GM04504 (cell line): Measurements from ENCODE around the gene MYCN.
"Not testable (repeated sequence)": the region's sequence is repeated elsewhere in the genome, so short reads cannot be mapped to it uniquely, and the experiment has no call there.

Source experiments
- DNase-seq: peaks from one replicate; pipeline ENCODE4 v3.0.0-alpha.2; 2012; ENCODE audit warnings: low read depth

MYCN gene

DNA sequence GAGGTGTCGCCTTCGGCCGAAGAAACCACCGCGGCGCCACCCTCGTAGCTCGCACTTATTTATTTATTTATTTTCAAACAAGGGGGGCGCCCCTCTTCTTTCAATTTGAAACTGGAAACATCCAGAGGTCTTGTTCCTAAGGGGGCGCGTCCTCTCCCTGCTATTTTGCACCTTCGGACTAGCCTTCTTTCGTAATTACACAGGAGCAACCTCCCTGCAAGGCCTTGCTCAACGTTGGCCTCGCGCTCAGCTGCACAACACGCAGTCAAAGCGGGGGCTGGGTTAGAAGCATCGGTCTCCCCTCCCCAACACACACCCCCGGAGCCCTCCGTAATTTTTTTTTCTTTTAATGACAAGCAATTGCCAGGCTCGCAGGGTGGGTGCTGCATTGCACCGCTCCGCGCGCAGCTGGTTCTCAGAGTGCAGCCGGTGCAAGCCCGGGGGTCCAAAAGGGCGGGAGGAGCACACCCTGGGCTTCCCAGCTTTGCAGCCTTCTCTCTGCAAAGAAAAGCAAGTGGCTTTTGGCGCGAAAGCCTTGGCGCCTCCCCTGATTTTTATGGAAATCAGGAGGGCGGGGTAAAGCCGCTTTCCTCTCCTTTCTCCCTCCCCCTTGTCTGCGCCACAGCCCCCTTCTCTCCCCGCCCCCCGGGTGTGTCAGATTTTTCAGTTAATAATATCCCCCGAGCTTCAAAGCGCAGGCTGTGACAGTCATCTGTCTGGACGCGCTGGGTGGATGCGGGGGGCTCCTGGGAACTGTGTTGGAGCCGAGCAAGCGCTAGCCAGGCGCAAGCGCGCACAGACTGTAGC is at the start of gene MYCN:
Gene MYCN, plus strand, starts transcription at position 697 of the 807 bp plus-strand sequence. CDS start 1,515 bp downstream, outside the sequence.
- DNase-seq = peak; percentile 3

DNA sequence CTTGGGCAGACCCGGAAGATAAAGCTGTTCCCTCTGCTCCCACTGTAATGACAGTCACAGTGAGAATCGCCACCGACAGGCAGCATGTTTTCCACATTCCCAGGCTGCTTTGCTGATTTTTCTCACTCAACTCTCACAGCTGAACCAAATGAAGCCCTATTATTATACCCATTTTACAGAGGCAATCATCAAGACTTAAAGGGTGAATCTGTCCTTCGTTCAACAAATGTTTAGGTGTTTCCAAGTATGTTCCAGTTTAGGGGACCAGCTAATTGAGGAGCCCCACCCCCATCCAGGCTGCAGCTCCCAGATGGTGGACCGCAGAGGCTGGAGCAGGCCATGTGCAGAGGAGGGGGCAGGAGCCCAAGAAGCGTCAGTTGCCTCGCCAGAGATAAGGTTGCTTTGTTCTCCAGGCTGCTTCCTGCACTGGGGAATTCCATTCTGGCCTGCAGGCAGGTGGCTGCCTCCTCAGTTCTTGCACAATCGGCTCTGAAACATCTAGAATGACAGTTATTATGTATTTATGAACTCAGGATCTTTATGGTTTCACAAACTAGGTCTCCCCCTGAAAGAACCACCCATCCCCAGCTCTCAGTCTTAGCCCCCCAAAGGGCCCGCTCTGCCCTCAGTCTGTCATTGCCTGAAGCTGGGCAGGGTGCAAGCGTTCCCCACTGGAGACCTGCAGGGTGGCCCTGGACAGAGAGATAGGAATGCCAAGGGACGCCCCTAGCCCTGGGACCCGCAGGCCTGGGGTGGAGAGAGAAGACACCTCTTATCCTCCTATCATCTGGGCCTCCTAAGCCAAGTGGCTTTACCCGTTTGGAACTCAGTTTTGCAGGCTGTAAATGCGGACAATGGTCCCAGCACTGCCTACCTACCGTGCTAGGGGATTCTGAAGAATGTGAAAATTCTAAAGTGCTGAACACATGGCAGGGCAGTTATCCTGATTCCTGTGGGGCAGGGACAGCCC is 49.1 kb upstream of the MYCN start:
- no peak for DNase-seq

DNA sequence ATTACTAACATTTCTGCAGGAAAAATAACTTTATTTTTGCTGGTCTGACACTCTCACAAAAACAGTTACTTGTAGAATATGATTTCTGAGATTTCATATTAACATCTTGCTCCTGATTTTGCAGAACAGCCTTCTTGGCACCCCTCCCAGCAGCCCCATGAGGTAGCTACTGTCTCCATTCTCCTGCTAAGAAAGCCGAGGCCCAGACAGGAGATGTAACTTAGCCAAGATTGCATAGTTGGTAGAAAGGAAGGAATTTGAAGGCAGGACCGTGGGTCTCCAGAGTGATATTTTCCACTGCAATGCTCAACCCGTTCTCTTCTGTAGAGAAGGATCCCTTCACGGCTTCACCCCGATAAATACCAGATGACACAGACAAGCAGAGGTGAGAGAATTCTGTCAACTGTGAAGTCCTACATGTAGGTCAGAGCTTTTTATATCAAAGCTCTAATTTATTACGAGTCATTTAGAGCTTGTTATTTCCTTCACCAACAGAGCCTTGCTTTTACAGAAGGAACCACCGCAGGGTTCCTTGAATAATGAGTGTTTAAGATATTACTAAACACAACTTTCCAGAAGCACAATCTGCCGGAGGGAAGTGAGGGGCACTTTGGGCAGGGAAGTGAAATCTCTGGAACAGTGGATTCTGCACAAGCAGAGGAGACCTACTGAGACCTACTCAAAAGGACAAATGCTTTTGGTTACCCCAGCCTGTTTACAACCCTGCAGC is 48.0 kb upstream of the MYCN start:
- no peak for DNase-seq

DNA sequence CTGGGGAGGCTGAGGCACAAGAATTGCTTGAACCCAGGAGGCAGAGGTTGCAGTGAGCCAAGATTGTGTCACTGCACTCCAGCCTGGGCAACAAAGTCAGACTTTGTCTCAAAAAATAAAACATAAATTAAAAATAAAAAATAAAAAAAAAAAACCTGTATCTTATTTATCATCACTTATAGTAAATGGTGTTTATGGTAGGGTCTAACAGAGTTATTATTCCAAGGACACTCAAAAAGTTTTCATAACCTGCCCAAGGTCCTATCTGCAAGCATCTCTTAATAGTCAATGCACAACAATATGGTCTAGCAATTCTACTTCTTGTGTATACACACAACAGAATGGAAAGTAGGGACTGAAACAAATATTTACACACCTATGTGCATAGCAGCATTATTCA is 47.3 kb upstream of the MYCN start:
- DNase-seq = no peak

DNA sequence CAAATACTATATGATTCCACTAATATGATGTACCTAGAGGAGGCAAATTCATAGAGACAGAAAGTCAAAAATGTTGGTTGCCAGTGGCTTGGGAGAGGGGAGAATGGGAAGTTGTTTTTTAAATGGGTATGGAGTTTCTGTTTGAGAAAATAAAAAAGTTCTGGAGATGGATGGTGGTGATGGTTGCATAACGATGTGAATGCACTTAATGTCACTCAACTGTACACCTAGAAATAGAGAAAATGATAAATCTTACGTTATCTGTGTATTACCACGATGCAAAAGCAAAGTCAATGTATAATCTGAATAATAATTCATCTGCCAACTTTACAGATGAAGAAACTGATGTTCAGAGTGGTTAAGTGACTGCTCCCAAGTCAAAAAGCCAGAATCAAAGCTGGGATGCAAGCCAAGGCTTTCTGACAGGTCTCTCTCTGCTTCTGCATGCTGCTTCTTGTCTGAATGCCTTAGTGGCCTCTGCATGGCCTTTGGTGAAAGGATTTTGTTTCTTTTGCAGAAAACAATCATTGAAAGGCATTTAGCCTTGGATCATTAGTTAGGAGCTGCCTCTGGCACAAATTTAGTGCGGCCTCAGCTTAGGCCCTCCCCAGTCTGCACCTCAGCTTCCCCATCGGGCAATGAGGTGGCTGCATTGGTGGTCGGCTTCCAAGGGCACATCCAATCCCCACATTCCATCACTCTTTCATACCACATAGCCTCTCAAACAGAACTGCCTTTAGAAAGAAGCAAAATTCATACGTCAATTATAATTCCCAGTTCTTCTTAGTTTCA is 46.5 kb upstream of the MYCN start:
- no peak for DNase-seq

DNA sequence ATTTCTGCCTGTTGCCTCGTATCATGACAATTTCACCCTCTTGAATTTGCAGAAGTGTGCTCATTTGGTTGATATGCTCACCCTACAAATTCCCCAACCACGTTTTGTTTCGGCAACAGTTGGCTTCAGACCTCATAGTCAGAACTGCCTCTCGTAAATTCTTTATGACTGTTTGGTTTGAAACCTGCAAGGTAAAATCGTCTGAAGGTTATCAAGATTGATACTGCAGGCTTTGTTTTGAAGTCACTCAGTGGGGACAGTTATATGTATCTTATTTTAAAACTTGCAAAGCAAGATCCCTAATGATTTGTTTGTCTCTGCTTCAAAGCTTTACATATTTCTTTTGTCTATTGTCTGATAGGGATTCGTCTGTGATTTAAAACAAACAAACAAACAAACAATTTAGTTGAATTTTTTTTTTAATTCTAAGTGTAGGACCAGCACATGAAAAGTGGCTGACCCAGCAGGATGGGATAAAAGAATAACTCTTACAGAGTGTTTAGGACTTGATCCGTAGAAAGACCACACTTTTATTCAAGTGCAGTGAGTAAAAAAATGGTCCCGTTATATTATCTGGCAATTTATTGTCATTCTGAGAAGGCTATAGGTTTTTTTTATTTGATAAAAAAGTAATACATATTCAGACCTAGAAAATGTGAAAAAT is 45.7 kb upstream of the MYCN start:
- no peak for DNase-seq

DNA sequence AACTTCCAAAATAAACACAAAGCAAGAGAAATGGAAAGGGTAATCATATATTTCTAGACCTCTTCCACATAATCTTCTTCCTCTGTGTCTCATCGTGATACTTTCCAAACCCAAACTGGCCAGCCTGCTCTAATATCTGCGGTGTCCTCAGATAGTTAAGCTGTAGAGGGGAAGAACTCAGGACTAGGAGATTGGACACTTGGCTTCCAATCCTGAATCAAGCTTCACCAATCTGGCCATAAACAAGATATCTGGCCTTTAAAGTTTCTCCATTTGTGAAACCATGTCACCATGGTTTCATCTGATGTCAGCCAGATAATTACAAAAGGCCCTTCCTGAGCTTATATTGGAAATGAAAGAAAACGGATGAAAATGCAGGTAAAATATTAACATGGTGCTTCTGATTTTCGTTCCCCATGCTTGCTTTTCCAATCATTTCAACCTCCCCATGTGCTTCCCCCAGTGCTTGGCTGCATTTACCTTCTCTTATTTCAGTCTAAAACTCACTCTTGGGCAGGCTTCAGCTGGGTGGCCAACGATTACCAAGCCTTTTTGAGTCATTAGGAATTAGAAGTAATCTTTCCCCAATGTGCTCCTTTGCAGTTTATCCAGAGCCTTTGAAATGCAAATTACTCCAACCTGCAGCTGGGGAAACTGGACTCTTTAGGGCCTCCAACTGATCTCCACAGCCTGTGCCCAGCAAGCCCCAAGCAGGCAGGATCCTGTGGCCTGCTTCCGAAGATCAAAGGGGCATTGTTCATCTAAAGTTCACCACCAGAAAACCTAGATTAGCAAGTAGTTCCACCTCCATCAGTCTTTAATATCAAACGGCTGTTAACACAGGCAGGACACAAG is 44.5 kb upstream of the MYCN start:
- no peak for DNase-seq

DNA sequence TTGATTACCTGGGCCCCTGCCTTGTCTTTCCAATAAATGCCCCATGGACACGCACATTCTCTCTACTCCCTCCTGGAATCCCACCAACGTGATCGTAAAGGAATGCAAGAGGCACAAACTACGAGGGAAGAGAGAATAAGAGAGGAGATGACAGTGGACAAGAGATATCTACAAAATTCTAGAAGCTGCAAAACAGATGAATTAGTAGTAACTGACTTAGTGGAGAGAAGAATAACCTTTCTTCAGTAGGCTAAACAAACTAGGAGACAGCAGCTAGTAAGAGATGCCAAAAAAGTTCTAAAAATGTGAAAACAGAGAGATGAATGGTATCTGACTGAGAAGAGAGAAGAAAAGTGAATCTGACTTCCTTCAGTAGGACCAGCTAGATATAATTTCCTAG is 43.5 kb upstream of the MYCN start:
- DNase-seq = no peak

DNA sequence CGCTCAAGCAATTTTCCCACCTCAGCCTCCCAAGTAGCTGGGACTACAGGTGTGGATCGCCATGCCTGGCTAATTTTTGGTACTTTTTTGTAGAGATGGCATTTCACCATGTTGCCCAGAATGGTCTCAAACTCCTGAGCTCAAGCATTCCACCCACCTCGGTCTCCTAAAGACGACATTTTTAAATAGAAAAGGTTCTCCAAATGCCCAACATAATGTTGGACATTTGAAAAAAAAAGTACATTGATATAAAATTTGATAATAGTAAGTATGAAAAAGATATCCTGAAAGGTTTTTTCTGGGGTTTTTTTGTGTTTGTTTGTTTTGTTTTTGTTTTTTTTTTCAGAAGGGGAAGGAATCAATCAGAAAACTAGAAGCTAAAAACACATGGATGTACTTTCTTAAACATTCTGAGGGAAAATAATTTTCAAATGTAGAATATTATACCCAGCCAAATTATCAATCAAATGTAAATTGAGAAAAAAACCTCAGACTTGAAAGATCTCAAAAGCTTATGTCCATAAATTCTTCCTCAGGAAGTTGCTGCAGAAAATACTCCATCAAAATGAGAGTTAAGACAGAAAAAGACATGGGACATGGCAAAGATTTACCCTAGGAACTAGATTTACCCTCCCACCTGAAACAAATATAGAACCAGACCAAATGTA is 42.8 kb upstream of the MYCN start:
- no peak for DNase-seq

DNA sequence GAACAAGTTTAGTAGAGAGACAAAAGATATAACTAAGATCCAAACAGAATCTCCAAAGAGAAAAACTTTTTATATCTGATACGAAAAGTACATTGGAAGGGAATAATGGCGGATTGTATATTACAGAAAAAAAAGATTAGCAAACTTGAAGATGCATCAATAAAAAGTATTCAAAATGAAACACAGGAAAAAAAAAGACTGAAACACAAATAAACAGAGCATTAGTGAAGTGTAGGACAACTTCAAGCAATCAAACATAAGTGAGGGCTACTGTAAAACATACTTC is 41.1 kb upstream of the MYCN start:
- DNase-seq = no peak

DNA sequence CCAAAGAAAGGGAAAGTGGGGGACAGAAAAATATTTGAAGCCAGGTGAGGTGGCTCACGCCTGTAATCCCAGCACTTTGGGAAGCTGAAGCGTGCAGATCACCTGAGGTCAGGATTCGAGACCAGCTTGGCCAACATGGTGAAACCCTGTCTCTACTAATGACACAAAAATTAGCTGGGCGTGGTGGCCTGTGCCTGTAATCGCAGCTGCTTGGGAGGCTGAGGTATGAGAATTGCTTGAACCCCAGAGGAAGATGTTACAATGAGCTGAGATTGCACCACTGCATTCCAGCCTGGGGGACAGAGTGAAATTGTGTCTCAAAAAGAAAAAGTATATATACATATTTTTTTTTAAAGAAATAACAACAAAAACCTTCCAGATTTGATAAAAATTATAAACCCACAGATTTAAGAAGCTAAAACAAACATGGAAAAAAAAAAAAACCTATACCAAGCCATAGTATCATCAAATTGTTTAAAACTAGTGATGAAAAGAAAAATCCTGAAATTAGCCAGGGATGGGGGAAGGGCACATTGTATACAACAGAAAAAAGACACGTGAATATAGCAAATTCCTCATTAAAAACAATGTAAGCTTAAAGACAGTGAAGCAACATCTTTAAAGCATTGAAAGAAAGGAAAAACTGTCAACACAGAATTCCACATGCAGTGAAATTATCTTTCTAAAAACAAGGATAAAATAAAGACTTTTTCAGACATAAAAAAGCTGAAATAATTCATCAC is 40.4 kb upstream of the MYCN start:
- no peak for DNase-seq

DNA sequence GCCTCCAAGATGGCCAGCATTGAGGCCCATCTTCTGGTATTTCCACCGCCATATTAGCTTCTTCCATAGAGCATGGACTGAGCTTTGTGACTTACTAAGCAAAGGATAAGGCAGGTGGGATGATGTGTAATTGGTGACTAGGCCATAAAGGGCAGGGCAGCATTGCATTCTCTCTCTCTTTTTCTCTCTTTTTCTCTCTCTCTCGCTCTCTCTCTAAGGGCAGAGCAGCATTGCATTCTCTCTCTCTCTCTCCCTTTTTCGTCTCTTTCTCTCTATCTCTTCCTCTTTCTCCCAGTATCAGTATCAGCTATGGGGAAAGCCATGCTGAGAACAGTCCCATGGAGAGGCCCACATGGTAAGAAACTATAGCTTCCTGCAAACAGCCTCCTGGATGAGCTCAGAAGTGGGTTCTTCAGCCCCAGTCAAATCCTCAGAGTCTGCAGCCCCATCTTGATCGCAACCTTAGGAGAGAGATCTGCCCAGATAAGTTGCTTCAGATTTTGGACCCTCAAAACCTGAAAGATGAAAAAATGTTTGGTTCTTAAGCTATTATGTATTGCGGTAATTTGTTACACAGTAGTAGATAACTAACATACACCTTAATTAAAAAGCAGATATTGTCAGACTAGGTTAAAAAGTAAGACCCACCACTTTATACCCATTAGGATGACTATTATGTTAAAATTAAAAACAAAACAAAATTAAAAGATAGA is 39.1 kb upstream of the MYCN start:
- no peak for DNase-seq

DNA sequence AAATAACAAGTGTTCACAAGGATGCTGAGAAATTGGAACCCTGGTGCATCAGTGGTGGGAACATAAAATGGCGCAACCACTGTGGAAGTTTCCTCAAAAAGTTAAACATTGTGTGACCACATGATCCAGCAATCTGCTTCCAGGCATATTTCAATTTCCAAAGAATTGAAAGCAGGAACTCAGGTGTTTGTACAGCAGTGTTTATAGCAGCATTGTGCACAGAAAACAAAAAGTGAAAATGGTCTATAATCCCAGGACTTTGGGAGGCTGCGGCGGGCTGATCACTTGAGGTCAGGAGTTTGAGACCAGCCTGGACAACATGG is 38.6 kb upstream of the MYCN start:
- DNase-seq = no peak

DNA sequence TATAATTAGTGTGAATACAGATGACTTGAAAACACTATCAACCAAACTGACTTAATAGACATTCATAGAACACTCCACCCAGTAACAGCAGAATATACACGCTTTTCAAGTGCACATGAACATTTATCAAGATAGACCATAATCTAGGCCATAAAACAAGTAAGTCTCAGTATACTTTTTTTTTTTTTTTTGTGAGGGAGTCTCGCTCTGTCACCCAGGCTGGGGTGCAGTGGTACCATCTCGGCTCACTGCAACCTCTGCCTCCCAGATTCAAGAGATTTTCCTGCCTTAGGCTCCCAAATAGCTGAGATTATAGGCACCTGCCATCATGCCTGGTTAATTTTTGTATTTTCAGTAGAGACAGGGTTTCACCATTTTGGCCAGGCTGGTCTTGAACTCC is 36.4 kb upstream of the MYCN start:
- not testable (repeated sequence) for DNase-seq

DNA sequence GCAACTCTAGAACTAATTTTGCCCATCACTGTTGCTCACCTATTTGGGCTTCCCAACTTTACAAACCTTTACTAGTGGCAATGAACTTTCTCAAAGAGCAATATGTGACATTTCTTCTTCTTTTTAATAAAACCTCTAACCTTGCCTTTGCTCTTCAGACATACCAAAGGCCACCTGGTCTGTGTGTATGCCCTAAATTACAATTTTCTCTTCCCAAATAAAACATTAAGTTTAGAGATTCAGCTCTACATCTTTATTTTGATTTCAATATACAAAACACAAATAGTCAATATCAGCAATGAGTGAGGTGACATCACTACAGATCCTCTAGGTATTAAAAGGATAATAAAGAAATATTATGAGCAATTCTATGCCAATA is 35.1 kb upstream of the MYCN start:
- no peak for DNase-seq

DNA sequence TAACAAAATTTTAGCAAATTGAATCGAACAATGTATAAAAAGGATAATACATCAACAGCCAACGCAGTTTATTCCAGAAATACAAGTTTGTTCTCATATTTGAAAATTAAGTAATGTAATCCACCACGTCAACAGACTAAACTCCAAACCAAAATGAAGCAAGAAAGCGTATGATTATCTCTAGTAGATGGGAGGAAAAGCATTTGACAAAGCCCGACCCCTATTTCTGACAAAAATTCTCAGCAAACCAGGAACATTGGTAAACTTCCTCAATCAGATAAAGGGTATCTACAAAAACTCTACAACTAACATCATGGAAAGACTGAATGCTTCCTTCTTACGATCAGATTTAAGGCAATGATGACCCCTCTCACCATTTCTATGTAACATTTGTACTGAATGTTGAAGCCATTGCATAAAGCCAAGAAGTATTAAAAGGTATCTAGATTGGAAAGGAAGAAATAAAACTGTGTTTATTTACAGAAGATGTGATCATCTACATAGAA is 34.3 kb upstream of the MYCN start:
- no peak for DNase-seq

DNA sequence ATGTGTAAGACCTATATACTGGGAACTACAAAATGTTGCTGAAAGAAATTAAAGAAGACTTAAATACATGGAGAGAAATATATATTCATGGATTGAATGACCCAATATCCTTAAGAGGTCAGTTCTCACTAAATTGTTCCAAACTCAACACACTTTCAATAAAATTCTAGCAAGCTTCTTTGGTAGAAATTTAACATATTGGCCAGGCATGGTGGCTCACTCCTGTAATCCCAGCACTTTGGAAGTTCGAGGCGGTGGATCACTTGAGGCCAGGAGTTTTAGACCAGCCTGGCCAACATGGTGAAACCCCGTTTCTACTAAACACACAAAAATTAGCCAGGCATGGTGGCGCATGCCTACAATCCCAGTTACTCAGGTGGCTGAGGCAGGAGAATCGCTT is 33.6 kb upstream of the MYCN start:
- DNase-seq = no peak
